GM18909 (cell line): Measurements from ENCODE around the gene AKT1.
"Not testable (repeated sequence)": the region's sequence is repeated elsewhere in the genome, so short reads cannot be mapped to it uniquely, and the experiment has no call there.

ENCODE experiments used
- ATAC-seq: cut with Tn5 transposase; IDR thresholded peaks from one replicate; pipeline ENCODE4 v1.9.1; 2021; ENCODE audit warnings: mild to moderate bottlenecking; ENCODE audit not compliant: unreplicated experiment, poor library complexity

Gene AKT1

DNA sequence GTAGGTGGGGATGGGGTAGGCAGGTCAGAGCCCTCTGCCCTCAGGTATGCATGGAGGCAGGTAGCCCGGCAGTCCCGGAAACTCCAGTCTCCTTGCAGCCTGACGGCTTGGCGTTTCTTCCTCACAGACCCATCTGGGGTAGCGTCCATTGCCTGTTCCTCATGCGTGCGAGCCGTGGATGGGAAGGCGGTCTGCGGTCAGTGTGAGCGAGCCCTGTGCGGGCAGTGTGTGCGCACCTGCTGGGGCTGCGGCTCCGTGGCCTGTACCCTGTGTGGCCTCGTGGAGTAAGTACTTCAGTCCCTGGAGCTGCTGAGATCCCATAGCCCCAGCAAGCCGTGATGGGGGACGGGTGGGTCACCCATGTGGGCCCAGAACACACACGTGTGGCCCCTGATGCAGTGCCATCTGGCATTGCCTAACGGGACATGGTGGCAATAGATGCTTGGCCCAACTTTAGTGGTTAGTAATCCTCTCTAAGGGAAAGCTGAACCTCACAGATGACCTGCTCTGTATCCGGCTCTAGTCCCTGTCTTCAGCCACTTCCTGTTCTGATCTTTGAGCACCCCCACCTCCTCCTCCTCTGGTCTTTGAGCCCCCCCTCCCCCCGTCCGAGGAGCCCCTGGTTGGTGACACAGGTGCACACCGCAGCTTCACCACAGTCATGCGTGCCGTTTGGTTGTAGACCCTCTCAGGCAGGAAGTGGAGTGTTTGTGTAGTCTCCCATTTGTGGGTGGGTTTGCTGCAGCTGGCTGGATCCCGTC is 38.9 kb downstream of the AKT1 start:
- no peak for ATAC-seq

DNA sequence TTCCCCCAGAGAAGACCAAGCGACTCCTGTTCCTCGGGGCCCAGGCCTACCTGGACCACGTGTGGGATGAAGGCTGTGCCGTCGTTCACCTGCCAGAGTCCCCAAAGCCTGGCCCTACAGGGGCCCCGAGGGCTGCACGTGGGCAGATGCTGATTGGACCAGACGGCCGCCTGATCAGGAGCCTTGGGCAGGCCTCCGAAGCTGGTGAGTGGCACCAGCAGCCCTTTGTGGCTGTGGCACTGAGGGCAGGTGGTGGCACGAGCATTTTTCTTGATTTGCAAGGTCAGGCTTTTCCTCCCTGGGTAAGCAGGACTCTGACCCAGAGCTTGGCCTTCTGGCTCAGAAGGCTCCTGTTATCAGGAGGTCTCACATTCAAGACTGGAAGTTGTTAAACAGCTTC is 39.9 kb downstream of the AKT1 start:
- no peak for ATAC-seq

DNA sequence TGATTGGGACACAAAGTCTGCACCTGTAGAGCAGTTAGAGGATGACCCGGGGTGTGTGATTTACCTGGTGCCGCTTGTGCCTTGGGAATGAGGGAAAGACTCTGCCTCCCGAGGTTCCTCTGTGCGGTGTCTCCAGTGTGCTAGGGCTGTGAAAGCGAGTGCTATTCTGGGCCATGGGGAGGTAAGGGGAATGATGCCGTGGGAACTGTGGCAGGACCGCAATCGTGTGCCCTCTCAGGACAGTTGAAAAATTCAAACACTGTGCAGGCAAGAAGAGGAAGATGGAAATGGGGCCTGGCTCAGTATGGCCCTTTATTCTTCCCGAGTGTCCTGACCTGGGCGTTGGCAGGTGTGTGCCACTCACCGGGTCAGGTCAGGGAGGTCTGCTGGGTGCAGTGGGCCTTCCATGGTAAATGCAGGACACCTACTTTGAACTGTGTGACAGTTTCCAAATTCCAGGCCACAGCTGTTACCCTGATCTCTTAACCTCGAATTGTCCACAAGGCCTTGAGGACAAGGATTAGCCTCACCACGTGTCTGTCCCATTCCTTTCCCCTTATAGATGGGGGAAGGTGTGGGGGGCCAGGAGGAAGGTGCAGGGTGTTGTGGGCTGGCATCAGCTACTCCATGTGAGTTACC is 41.2 kb downstream of the AKT1 start:
- no peak for ATAC-seq

DNA sequence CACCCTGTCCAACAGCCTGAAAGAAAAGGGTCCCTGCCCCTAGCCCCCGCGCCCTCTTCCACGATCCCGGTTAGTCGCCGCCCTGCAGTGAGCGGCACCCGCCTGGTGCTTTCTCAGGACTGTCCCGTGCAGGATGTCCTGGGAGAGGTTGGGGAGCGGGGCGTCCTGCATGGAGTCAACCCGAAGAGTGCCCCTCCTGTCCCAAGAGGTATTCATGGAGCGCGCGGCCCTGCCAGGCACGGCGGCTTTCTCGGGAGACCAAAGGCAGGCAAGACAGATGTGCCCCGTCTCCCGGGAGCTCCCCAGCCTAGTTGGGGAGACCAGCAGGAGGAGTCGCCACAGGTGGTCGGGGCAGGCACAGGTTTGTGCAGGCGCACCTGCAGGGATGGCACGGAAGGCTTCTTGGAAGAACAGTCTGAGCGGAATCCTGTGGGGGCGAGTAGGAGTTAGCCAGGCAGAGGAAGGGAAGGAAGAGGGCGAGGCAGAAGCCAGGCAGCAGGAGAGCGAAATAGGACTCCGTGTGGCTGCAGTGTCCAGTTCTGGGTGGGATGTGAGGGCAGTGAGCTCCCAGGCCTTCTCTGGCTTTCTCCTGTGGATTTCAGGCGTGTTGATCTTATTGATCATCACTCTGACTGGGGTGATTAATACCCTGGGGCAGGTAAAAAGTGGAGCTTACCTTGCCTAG is 41.9 kb downstream of the AKT1 start:
- ATAC-seq = no peak

DNA sequence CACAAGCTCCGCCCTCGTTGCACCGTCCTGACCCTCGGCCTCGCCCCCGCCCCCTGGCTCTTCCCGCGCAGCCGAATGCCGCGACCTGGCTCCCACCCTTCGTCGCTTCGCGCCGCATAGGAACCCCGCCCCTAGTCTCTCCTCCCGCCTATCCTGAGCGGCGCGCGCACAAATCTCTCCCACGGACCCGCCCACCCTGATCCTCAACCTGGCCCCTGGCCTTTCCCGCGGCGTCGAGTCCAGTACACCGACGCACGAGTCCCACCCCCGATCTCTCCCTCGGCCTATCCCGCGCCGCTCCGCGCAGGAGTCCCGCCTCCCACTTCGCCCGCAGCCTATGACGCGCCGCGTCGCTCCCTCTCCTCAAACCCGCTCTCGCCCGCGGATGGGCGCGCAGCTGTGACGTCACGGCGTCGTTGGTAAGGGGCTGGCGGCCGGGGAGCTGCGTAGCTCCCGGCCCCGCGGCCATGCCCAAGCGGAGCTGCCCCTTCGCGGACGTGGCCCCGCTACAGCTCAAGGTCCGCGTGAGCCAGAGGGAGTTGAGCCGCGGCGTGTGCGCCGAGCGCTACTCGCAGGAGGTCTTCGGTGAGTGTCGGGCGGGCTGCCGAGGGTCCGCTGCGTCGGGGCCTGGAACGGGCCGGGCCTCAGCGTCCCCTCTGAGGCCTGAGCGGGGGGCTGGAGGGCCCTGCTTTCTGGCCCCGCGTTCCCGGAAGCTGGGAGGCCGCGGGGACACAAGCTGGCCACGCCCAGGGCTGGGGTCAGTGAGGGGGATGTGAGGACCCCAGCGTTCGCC is 42.6 kb downstream of the AKT1 start, which contains the start of gene SIVA1:
TSS of gene SIVA1 (plus strand) at position 413 of the 793 bp plus-strand sequence. CDS start at position 468, 55 bp downstream.
- peak; percentile 86 for ATAC-seq

DNA sequence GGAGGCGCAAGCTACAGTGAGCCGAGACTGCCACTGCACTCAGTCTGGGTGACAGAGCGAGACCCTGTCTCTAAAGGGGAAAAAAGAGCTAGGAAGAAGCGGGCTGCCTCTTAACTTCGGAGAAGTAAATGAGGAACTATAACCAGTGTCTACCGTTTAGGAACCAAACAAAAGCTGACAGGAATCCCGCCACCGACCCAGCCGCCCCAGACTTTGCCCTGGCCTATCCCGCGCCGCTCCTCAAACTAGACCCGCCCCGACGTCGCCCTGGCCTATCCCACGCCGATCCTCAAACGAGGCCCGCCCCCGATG is 43.2 kb downstream of the AKT1 start:
- ATAC-seq = peak; percentile 78

DNA sequence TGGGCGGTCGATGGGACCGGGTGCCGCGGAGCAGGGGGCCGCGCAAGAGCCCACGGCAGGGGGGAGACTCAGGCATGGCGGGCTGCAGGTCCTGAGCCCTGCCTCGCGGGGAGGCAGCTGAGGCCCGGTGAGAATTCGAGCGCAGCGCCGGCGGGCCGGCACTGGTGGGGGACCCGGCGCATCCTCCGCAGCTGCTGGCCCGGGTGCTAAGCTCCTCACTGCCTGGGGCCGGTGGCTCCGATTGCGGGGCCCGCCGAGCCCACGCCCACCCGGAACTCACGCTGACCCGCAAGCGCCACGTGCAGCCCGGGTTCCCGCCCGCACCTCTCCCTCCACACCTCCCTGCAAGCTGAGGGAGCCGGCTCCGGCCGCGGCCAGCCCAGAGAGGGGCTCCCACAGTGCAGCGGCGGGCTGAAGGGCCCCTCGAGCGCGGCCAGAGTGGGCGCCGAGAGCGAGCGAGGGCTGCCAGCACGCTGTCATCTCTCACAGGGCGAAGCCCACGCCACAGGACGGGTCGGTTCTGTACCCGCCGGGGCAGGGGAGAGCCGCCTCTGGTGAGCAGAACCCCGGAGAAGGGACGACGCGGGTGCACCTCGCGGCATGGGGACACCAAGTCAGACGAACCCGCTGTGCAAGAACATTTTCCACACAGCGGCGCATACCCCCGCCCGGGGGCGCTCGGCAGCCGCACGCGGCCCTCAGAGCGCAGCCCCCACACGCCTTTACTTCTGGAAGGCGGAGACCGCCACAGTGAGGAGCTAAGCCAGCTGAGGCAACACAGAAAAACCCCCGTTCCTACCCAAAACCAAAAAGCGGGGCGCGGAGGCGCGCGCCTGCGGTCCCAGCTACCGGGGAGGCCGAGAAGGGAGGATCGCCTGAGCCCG is 43.8 kb downstream of the AKT1 start:
- no peak for ATAC-seq

DNA sequence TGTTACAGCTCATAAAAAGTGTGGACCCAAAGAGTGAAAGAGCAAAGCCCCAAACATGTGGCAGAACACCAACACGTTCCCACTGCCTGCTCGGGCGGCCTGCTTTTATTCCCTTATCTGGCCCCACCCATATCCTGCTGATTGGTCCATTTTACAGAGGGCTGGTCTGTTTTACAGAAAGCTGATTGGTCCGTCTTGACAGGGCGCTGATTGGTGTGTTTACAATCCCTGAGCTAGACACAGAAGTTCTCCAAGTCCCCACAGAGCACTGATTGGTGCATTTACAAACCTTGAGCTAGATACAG is 44.8 kb downstream of the AKT1 start:
- ATAC-seq = not testable (repeated sequence)

DNA sequence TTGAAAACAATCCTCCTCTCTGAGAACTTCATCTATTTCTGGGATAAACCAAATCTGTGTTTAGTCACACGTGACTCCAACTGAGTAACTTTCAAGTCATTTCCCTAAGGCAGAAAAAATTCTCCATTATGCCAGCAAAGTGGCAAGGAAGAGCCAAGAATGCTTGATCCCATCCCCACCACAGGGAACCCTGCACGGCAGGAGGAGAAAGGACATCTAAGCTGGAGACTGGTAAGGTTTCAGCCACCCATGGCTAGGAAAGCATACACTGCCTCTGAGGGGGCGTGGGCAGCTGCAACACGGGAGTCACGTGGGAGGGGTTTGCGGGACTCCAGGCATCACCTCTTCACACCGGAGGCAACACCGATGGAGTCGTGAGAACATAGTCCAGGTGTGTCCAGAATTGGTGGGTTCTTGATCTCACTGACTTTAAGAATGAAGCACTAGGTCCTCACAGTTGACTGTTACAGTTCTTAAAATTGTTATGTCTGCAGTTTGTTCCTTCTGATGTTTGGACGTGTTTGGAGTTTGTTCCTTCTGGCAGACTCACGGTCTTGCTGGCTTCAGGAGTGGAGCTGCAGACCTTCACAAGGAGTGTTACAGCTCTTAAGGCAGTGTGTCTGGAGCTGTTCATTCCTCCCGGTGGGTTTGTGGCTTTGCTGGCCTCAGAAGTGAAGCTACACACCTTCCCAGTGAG is 45.3 kb downstream of the AKT1 start:
- no peak for ATAC-seq

DNA sequence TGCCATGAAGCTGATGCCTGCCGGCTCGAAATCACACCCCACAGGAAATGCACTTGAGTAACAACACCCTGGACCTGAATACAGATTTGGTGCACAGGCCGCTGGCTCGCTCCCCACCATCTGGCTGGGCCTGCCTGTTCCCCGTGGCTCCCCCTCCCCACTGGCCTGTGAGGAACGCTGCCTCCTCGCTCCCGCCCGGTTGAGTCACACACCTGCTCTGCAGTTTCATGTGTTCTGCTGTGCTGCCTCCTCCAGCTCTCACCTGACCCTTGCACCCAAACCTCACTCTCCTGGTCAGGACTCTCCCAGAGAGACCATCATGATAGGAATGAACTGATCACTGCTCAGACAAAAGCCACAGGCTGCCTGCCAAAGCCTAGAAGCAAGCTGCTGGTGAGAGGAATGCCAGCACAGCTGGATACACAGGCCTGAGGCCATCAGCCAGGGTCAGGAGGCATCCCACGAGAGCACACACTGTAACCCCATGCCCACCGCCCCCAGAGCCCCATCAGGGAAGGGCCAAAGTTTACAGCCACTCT is 46.4 kb downstream of the AKT1 start:
- ATAC-seq = no peak

DNA sequence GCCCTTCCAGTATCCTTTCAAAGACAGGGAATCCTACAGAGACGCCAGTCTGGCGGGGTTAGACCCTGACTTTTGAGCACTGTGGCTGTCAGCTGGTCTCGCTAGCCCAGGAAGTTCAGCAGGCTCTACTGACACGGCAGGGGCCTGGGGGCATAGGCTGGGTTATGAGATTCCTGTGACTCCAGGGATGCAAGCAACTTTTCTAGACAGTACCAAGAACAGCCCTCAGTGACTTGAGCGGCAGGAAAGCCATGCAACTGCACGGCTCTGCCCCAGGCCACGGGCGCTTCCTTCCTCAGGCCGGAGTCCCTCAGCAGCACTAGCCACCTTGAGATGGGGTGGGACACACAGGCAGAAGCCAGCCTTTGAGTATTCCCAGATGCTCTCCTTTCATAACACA is 47.7 kb downstream of the AKT1 start:
- ATAC-seq = no peak

DNA sequence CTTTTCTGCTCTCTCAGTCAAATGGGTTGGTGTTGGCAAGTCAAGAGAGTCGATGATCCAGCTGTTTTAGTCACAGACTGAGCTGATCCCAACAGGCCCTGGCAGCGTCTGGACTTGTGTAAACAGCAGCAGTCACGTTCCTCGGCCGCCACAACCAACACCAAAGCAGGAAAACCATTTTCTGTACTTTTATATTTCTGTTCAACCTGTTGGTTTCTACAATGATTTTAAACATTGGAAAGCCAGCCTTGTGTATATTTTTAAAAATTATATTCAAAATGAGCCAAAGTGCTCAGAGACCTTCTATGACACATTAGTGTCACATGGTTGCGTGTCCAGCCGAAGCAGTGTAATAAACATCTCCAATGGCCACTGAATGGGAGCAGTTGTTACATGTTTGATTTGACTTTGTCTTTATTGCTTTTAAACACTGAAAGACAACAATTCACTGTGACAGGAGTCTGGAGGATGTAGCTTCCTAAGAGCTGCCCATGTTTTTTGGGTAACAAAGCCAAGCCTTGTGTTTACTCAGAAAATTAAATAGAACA is 48.5 kb downstream of the AKT1 start:
- no peak for ATAC-seq

DNA sequence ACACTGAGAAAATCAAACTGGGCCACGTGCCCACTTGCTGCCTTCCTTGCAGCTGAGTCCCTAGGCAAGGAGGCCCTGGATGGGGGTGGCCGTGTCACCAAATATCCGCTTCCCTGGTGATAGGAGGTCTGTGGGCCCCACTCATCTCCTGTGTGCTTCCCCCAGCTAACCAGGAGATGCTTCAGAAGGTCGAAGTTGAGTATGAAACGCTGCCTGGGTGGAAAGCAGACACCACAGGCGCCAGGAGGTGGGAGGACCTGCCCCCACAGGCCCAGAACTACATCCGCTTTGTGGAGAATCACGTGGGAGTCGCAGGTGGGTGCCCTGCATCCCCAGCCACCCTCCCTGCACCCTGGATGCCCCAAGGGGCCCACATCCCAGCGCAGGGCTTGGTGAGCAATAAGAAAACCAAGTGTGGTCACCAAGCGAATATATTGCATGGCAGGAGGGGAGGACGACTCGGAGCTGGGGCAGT is 49.4 kb downstream of the AKT1 start:
- ATAC-seq = no peak

DNA sequence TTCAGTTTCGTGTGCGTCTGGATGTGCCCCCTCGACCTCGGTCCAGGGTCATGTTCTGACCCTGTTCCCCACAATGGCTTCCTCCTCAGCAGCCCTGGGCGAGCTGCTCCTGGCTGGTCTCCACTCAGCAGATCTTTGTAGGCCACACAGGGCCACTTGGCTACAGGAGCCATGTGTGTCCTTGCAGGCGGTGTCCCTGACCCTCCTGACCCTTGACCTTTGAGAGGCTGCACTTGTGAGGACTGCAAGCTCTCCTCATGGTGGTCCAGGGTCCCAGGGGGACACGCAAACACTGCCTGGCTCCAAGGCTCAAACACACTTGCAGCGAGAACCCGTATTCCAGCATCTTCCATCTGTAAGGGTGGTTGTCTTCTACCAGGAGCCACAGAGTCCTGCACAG is 50.1 kb downstream of the AKT1 start:
- no peak for ATAC-seq

DNA sequence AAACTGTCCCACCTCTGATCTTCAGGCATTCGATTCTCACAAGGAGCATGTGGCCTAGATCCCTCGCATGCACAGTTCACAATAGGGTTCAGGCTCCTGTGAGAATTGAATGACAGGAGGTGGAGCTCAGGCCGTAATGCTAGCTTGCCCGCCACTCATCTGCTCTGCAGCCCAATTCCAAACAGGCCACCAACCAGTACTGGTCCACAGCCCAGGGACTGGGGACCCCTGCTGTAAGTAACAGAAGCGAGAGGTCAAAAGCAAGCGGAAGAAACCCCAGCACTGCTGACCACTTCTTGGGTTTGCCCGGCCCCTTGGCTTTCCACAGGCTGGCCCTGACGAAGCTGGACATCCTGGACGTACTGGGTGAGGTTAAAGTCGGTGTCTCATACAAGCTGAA is 51.1 kb downstream of the AKT1 start:
- ATAC-seq = no peak

DNA sequence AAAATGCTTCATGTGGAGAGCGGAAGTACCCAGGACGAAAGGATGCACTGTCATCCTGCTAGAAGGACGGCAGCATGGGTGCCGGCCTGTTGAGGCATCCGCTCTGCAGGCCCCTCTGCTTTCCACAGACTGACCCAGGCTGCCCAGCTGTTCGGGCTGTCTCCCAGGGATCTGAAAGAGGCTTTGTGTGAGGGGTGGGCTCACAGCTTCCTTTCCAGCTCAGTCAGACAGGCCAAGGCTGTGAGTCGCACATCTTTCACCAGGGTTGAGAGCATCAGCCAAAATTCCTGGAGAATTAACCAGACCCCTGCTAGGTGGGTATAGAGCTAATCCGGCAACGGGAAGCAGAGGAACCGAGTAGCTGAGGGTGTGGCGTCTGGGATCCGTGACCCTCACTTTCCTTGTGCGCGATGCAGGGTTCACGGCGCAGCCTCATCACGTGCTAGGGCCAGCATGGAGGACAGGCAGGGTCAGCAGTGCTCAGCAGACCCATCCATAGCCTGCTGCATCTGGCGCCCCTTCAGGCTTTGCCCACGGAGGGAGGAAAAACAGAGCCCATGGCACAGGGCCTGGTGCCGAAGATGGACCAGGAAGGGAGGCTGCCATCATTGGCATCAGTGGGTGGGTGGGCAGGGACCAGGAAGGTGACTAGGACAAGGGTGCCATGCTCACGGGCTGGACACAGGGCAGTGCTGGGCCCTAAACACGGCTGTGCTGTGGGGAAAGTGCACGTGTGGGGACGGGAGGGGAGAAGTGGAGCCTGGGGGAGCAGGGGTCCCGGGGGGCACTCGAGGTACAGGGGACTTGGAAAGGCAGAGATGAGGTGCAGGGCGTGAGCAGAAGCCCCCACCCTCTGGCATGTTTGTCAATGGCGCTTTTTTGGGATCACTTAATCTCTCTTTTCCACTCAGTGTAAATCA is 51.8 kb downstream of the AKT1 start:
- ATAC-seq = no peak

DNA sequence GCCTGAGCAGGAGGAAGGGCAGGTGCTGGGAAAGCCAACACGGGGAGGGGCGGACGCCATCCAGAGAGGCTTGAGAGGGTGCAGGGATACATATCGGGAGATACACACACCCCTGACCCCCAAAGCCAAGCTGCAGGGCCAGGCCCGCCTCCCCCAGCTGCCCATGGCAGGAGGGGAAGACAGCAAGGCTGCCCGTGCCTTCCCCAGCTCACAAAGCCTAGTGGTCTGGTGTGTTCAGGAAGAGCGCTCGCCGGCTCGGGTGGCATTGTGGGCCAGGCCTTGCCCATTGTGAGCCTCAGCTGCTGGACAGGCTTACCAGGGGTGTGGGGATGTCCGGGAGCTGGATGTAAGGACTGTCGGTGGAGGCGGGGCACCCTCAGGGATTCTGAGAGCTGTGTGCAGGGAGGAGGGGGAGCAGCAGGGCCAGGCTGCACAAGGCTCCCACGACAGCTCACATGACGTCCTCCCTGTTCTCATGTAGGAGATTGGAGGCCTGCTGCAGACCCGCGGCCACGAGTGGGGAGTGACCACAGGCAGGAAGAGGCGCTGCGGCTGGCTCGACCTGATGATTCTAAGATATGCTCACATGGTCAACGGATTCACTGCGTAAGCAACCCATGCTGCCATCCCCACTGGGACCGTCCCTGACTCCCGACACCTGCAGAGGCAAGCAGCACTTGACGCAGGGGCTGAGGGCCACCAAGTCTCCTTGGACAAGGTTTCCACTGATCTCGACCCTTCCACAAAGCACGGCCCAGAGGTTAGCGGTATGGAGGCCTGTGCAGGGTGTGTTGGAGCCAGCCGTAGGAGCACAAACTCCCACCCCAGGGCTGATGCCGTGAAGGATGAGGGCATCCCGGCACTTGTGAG is 52.7 kb downstream of the AKT1 start:
- ATAC-seq = no peak
